ENCODE results near the gene ERC2.

The ERC2 gene

GRCh38 chr3:56061279-56061626 is 407.0 kb downstream of the ERC2 start:
- Mint-ChIP-seq H3K36me3 (ENCODE audit: low read depth) (no peaks in the 10 kb centered on the region), H3K27ac (no peak overlapping the region), H3K9me3 (no peaks in the 10 kb centered on the region), H3K4me3 (no peak overlapping the region), H3K27me3 (ENCODE audit: low read depth) (no peaks in the 10 kb centered on the region), H3K4me1 (ENCODE audit: low read depth) (no peaks in the 10 kb centered on the region)
- no peak for DNase-seq (ENCODE audit: low spot score)

GRCh38 chr3:56060521-56061278 is 407.6 kb downstream of the ERC2 start:
- Mint-ChIP-seq H3K27me3 (ENCODE audit: low read depth) (no peaks in the 10 kb centered on the region), H3K4me1 (ENCODE audit: low read depth) (no peaks in the 10 kb centered on the region), H3K9me3 (no peaks in the 10 kb centered on the region), H3K4me3 (no peak overlapping the region), H3K27ac (no peak overlapping the region), H3K36me3 (ENCODE audit: low read depth) (no peaks in the 10 kb centered on the region)
- no peak for DNase-seq (ENCODE audit: low spot score)

- H3K36me3 Mint-ChIP-seq (ENCODE audit: low read depth) = no peaks in the 10 kb centered on the region
- DNase-seq (ENCODE audit: low spot score) = no peak
- H3K4me3 Mint-ChIP-seq = no peak overlapping the region
- H3K9me3 Mint-ChIP-seq = no peaks in the 10 kb centered on the region
- H3K27me3 Mint-ChIP-seq (ENCODE audit: low read depth) = no peaks in the 10 kb centered on the region
- H3K27ac Mint-ChIP-seq = no peak overlapping the region
- H3K4me1 Mint-ChIP-seq (ENCODE audit: low read depth) = no peaks in the 10 kb centered on the region
These were observed 408.5 kb downstream of the ERC2 start for GRCh38 chr3:56059731-56060130.

- Mint-ChIP-seq H3K4me1 (ENCODE audit: low read depth) (no peaks in the 10 kb centered on the region), H3K9me3 (no peaks in the 10 kb centered on the region), H3K36me3 (ENCODE audit: low read depth) (no peaks in the 10 kb centered on the region), H3K4me3 (no peak overlapping the region), H3K27ac (no peak overlapping the region), H3K27me3 (ENCODE audit: low read depth) (no peaks in the 10 kb centered on the region)
- no peak for DNase-seq (ENCODE audit: low spot score)
These were observed 412.3 kb downstream of the ERC2 start for GRCh38 chr3:56055951-56056350.

GRCh38 chr3:56055546-56055945 is 412.7 kb downstream of the ERC2 start:
- no peaks in the 10 kb centered on the region for H3K4me1 Mint-ChIP-seq (ENCODE audit: low read depth)
- no peaks in the 10 kb centered on the region for H3K36me3 Mint-ChIP-seq (ENCODE audit: low read depth)

GRCh38 chr3:56054844-56055243 is 413.4 kb downstream of the ERC2 start:
- no peak for DNase-seq (ENCODE audit: low spot score)
- Mint-ChIP-seq H3K9me3 (no peaks in the 10 kb centered on the region), H3K4me1 (ENCODE audit: low read depth) (no peaks in the 10 kb centered on the region), H3K27me3 (ENCODE audit: low read depth) (no peaks in the 10 kb centered on the region), H3K36me3 (ENCODE audit: low read depth) (no peaks in the 10 kb centered on the region), H3K27ac (no peak overlapping the region), H3K4me3 (no peak overlapping the region)

More at GRCh38 chr3:56055546-56055945, 412.7 kb downstream of the ERC2 start:
- DNase-seq (ENCODE audit: low spot score) = no peak
- Mint-ChIP-seq H3K9me3 (no peaks in the 10 kb centered on the region), H3K27ac (no peak overlapping the region), H3K4me3 (no peak overlapping the region), H3K27me3 (ENCODE audit: low read depth) (no peaks in the 10 kb centered on the region)

- DNase-seq (ENCODE audit: low spot score) = no peak
- H3K4me1 Mint-ChIP-seq (ENCODE audit: low read depth) = no peaks in the 10 kb centered on the region
- no peak overlapping the region for H3K27ac Mint-ChIP-seq
- no peaks in the 10 kb centered on the region for H3K9me3 Mint-ChIP-seq
- no peaks in the 10 kb centered on the region for H3K27me3 Mint-ChIP-seq (ENCODE audit: low read depth)
- no peak overlapping the region for H3K4me3 Mint-ChIP-seq
- no peaks in the 10 kb centered on the region for H3K36me3 Mint-ChIP-seq (ENCODE audit: low read depth)
These were observed 414.5 kb downstream of the ERC2 start for GRCh38 chr3:56053727-56054126.

GRCh38 chr3:56052188-56052587 is 416.1 kb downstream of the ERC2 start:
- Mint-ChIP-seq H3K36me3 (ENCODE audit: low read depth) (no peaks in the 10 kb centered on the region), H3K4me3 (no peak overlapping the region), H3K4me1 (ENCODE audit: low read depth) (no peaks in the 10 kb centered on the region), H3K27ac (no peak overlapping the region), H3K9me3 (no peaks in the 10 kb centered on the region), H3K27me3 (ENCODE audit: low read depth) (no peaks in the 10 kb centered on the region)
- DNase-seq (ENCODE audit: low spot score) = no peak

- no peaks in the 10 kb centered on the region for H3K9me3 Mint-ChIP-seq
- no peaks in the 10 kb centered on the region for H3K36me3 Mint-ChIP-seq (ENCODE audit: low read depth)
- H3K4me1 Mint-ChIP-seq (ENCODE audit: low read depth) = no peaks in the 10 kb centered on the region
- no peaks in the 10 kb centered on the region for H3K27me3 Mint-ChIP-seq (ENCODE audit: low read depth)
- no peak for DNase-seq (ENCODE audit: low spot score)
- no peak overlapping the region for H3K27ac Mint-ChIP-seq
- no peak overlapping the region for H3K4me3 Mint-ChIP-seq
These were observed 417.2 kb downstream of the ERC2 start for GRCh38 chr3:56051052-56051451.

- Mint-ChIP-seq H3K36me3 (ENCODE audit: low read depth) (no peaks in the 10 kb centered on the region), H3K4me1 (ENCODE audit: low read depth) (no peaks in the 10 kb centered on the region), H3K27ac (no peak overlapping the region), H3K9me3 (no peaks in the 10 kb centered on the region), H3K4me3 (no peak overlapping the region), H3K27me3 (ENCODE audit: low read depth) (no peaks in the 10 kb centered on the region)
- no peak for DNase-seq (ENCODE audit: low spot score)
These were observed 419.3 kb downstream of the ERC2 start for GRCh38 chr3:56048946-56049345.

GRCh38 chr3:56048331-56048730 is 419.9 kb downstream of the ERC2 start:
- H3K27me3 Mint-ChIP-seq (ENCODE audit: low read depth) = no peaks in the 10 kb centered on the region
- H3K36me3 Mint-ChIP-seq (ENCODE audit: low read depth) = no peaks in the 10 kb centered on the region
- H3K4me1 Mint-ChIP-seq (ENCODE audit: low read depth) = no peaks in the 10 kb centered on the region
- H3K4me3 Mint-ChIP-seq = no peak overlapping the region
- H3K27ac Mint-ChIP-seq = no peak overlapping the region
- DNase-seq (ENCODE audit: low spot score) = no peak
- H3K9me3 Mint-ChIP-seq = no peaks in the 10 kb centered on the region

GRCh38 chr3:56042326-56042951 is 425.8 kb downstream of the ERC2 start:
- H3K27ac Mint-ChIP-seq = no peak overlapping the region
- H3K36me3 Mint-ChIP-seq (ENCODE audit: low read depth) = no peaks in the 10 kb centered on the region
- no peak overlapping the region for H3K4me3 Mint-ChIP-seq
- no peaks in the 10 kb centered on the region for H3K27me3 Mint-ChIP-seq (ENCODE audit: low read depth)
- no peaks in the 10 kb centered on the region for H3K9me3 Mint-ChIP-seq
- no peak for DNase-seq (ENCODE audit: low spot score)
- H3K4me1 Mint-ChIP-seq (ENCODE audit: low read depth) = no peaks in the 10 kb centered on the region

- H3K4me1 Mint-ChIP-seq (ENCODE audit: low read depth) = no peaks in the 10 kb centered on the region
- no peak overlapping the region for H3K27ac Mint-ChIP-seq
- no peak overlapping the region for H3K4me3 Mint-ChIP-seq
- DNase-seq (ENCODE audit: low spot score) = no peak
- H3K9me3 Mint-ChIP-seq = no peaks in the 10 kb centered on the region
- H3K27me3 Mint-ChIP-seq (ENCODE audit: low read depth) = no peaks in the 10 kb centered on the region
- H3K36me3 Mint-ChIP-seq (ENCODE audit: low read depth) = no peaks in the 10 kb centered on the region
These were observed 442.9 kb downstream of the ERC2 start for GRCh38 chr3:56025326-56025725.

- DNase-seq (ENCODE audit: low spot score) = no peak
- H3K36me3 Mint-ChIP-seq (ENCODE audit: low read depth) = no peaks in the 10 kb centered on the region
- H3K27me3 Mint-ChIP-seq (ENCODE audit: low read depth) = no peaks in the 10 kb centered on the region
- H3K27ac Mint-ChIP-seq = no peak overlapping the region
- no peak overlapping the region for H3K4me3 Mint-ChIP-seq
- no peaks in the 10 kb centered on the region for H3K9me3 Mint-ChIP-seq
- H3K4me1 Mint-ChIP-seq (ENCODE audit: low read depth) = no peaks in the 10 kb centered on the region
These were observed 444.7 kb downstream of the ERC2 start for GRCh38 chr3:56023546-56023945.

GRCh38 chr3:56022619-56023018 is 445.6 kb downstream of the ERC2 start:
- no peaks in the 10 kb centered on the region for H3K36me3 Mint-ChIP-seq (ENCODE audit: low read depth)

More at GRCh38 chr3:56022619-56023018, 445.6 kb downstream of the ERC2 start:
- H3K4me1 Mint-ChIP-seq (ENCODE audit: low read depth) = no peaks in the 10 kb centered on the region
- H3K27me3 Mint-ChIP-seq (ENCODE audit: low read depth) = no peaks in the 10 kb centered on the region
- no peaks in the 10 kb centered on the region for H3K9me3 Mint-ChIP-seq
- no peak overlapping the region for H3K4me3 Mint-ChIP-seq
- no peak for DNase-seq (ENCODE audit: low spot score)
- no peak overlapping the region for H3K27ac Mint-ChIP-seq

Data from T-helper 2 cell treated with Interferon-gamma antibody and Interleukin-4, amounts not matched to agents 5 μg/mL and 100 μg/mL, for 36 hours (primary cell).